WTC11 (cell line): ENCODE results near the gene ZNF827.

Experiments used
- ATF2 ChIP-seq: sonication (generic); formaldehyde crosslinking; IDR thresholded peaks from 2 replicates; pipeline ENCODE4 v1.8.1; 2022; ENCODE audit warnings: low read depth, missing genetic modification reagents, borderline replicate concordance
- ATF3 ChIP-seq: sonication (generic); formaldehyde crosslinking; conservative IDR thresholded peaks from 2 replicates; pipeline ENCODE4 v1.8.1; 2022; ENCODE audit warnings: mild to moderate bottlenecking, missing genetic modification reagents
- CREM ChIP-seq: sonication (generic); formaldehyde crosslinking; IDR thresholded peaks from 2 replicates; pipeline ENCODE4 v1.8.1; 2022; ENCODE audit warnings: mild to moderate bottlenecking, missing genetic modification reagents, moderate library complexity
- GRHL2 ChIP-seq: fragments of 250-450 bp; sonication (Bioruptor Pico); IDR thresholded peaks from 2 replicates; pipeline ENCODE4 v1.8.0; 2022; ENCODE audit warnings: mild to moderate bottlenecking, moderate library complexity; ENCODE audit not compliant: insufficient replicate concordance, severe bottlenecking
- IRF1 ChIP-seq: sonication (generic); formaldehyde crosslinking; IDR thresholded peaks from 2 replicates; pipeline ENCODE4 v1.8.0; 2023; ENCODE audit warnings: missing genetic modification reagents
- MYBL2 ChIP-seq: sonication (generic); formaldehyde crosslinking; IDR thresholded peaks from 2 replicates; pipeline ENCODE4 v1.8.1; 2023; ENCODE audit warnings: mild to moderate bottlenecking, moderate library complexity, missing genetic modification reagents
- TF ChIP-seq, protein P1 (sequence below): fragments of 200-600 bp; IDR thresholded peaks from 2 replicates; pipeline ENCODE4 v1.8.0; 2022; ENCODE audit warnings: antibody characterized with exemption

GRCh38 chr4:145766273-145766672, 172.3 kb downstream of the ZNF827 start:
- TF ChIP-seq ATF3 = no peak
- no peak for TF ChIP-seq CREM (CRISPR knock-in tag)
- TF ChIP-seq MYBL2 = no peak
- TF ChIP-seq ATF2 = no peak
- TF ChIP-seq, protein P1, sequence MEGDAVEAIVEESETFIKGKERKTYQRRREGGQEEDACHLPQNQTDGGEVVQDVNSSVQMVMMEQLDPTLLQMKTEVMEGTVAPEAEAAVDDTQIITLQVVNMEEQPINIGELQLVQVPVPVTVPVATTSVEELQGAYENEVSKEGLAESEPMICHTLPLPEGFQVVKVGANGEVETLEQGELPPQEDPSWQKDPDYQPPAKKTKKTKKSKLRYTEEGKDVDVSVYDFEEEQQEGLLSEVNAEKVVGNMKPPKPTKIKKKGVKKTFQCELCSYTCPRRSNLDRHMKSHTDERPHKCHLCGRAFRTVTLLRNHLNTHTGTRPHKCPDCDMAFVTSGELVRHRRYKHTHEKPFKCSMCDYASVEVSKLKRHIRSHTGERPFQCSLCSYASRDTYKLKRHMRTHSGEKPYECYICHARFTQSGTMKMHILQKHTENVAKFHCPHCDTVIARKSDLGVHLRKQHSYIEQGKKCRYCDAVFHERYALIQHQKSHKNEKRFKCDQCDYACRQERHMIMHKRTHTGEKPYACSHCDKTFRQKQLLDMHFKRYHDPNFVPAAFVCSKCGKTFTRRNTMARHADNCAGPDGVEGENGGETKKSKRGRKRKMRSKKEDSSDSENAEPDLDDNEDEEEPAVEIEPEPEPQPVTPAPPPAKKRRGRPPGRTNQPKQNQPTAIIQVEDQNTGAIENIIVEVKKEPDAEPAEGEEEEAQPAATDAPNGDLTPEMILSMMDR = no peak
- no peak for TF ChIP-seq IRF1
- TF ChIP-seq GRHL2 (CRISPR knock-in tag) = no peak
